Fibroblast of skin of back (primary cell): ENCODE data around the gene RGR.
A peak's percentile ranks its signal among the peaks of the same experiment; 100 is the strongest.

Source experiments
- DNase-seq: peaks from one replicate; pipeline ENCODE4 v3.0.0-alpha.2; 2013

Gene RGR

DNA sequence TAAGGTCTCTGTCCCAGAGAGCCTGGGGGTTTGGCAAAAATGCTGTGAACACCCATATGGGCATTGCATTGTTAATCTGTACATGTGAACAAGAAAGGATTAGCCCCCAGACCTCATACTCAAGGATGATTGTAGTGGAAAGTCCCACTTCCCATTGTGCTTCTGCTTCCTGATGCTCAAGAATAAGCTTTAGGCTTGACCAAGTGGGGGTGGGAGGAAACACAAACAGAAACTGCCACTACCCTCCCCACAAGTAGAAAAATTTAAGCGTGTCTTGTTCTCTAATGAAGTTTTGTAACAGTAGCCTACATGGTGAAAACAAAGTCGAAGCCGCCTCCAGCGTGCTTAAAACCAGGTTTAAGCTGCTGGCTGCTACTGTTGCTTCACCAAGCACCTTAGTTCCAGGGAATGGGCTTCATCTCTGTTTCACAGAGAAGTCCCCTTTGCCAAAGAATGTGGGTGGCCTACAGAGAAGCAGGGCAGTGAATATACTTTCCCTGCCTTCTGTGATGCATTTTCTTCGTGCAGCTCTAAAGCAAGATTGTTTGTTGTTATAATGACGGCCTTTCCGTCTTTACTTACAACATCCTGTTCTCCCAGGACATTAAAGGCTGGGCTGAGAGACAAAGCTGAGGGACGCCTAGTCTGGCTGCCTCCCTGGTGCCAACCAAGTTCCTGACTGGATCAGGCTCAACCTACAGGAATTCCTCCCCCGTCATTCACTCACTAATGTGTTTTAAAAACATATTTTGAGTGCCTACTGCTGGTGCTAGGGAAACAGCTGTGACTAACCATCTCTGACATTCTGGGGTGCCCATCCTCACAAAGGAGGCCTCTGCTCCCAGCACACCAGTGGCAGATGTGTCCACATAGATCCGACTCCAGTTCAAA, 51.5 kb downstream of the RGR start:
- DNase-seq = peak; percentile 95

DNA sequence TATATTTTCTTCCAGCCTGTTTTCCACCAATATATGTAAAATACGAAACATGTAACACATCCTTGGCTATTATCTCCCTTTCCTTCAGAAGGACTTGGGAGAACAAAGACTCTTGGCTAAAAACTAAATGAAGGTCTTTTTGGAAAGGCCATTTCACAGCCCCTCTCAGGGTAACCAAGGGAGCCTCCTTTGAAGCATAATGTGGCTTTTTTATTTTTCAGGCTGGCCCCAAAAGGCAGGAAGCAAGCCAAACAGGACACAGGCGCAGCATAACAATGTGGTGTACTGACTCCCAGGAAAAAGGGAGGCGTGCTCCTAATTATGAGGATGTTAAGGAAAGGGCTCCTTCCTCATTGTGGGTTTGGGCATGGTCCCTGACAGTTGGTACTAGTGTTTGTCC, 53.2 kb downstream of the RGR start:
- no peak for DNase-seq

GRCh38 chr10:84302223-84302622, 57.4 kb downstream of the RGR start:
- no peak for DNase-seq

DNA sequence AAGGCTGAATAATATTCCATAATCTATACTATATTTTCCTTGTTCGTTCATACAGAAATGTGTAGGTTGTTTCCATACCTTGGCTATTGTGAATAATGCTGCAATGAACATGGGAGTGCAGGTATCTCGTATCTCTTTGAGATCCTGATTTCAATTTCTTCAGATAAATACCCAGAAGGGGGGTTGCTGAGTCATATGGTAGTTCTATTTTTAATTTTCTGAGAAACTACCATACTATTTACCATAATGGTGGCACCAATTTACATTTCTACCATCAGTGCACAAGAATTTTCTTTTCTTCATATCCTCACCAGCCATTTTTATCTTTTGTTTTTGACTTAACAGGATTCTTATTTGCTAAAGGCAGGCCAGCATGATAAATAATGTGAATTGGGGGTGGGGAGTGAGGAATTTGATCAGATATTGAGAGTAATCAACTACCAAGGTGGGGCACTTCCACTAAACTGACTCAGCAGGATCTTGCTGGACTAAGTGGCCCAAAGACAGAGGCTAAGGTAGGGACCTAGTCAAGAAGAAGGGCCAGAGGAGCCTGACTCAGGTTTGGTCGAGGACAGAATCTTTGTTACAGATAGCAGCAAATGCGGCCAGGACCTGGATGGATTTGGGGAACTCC, 62.0 kb downstream of the RGR start:
- no peak for DNase-seq

GRCh38 chr10:84308021-84308420, 63.2 kb downstream of the RGR start:
- no peak for DNase-seq

GRCh38 chr10:84308481-84309304, 63.8 kb downstream of the RGR start:
- peak; percentile 80 for DNase-seq
